ENCODE data around the gene SELENOS.
A peak's percentile ranks its signal among the peaks of the same experiment; 100 is the strongest.

The SELENOS gene

GRCh38 chr15:101266034-101266433 lies 11.3 kb downstream of the SELENOS start:
- H3K4me3 ChIP-seq (ENCODE audit: low read length): no peak overlapping the region
- DNase-seq (ENCODE audit: low read depth): no peak
- TF ChIP-seq CTCF (IDR thresholded peaks at IDR 0.05; ENCODE audit: insufficient read depth, low read depth, low read length, missing control alignments): no peak

DNA sequence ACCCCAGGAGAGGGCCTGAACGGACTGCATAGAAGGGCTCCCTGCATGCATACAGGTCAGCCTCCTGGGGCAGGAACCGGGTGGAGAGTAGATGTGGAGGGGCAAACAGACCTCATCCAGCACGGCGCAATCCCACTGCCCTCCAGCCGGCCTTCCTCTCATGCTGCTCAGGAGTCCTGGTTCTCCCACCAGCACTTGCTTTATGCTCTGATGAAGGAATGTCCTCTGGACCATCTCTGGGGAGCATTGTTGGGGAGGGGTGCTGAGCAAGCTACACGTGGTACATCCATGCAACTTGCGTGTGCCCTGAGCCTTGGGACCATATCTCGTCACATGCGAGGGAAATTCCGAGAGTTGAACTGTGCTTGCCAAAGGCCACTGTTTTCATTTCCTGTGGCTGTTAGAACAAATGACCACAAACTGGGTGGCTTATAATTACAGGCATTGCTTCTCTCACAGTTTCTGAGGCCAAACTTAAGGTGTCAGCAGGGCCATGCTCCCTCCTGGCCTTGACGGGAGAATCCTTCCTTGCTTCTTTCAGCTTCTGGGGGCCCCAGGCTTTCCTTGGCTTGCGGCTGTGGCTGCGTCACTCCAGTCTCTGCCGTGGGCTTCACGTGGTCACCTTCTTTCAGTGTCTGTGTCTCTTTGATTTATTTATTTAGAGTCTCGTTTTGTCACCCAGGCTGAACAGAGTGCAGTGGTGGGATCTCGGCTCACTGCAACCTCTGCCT lies 12.2 kb downstream of the SELENOS start:
- DNase-seq (ENCODE audit: low read depth): no peak
- TF ChIP-seq CTCF (IDR thresholded peaks at IDR 0.05; ENCODE audit: insufficient read depth, low read depth, low read length, missing control alignments): no peak
- H3K4me3 ChIP-seq (ENCODE audit: low read length): no peak overlapping the region

DNA sequence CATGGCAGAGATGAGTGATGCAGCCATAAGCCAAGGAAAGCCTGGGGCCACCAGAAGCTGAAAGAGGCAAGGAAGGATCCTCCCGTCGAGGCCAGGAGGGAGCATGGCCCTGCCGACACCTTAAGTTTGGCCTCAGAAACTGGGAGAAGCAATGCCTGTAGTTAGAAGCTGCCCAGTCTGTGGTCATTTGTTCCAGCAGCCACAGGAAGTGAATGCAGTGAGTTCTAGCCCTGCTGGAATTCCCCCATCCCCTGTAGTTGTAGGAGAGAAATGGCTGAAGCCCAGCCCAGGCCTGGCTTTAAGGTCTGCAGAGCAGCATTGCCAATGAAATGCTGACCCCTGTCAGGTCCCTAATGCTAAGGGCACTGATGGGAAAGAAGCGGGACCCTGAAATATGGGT lies 13.3 kb downstream of the SELENOS start:
- no peak for TF ChIP-seq CTCF (IDR thresholded peaks at IDR 0.05; ENCODE audit: insufficient read depth, low read depth, low read length, missing control alignments)
- DNase-seq (ENCODE audit: low read depth): no peak
- H3K4me3 ChIP-seq (ENCODE audit: low read length): no peak overlapping the region

GRCh38 chr15:101262551-101262950 lies 14.7 kb downstream of the SELENOS start:
- TF ChIP-seq CTCF (IDR thresholded peaks at IDR 0.05; ENCODE audit: insufficient read depth, low read depth, low read length, missing control alignments): no peak
- DNase-seq (ENCODE audit: low read depth): no peak
- no peak overlapping the region for H3K4me3 ChIP-seq (ENCODE audit: low read length)

GRCh38 chr15:101258238-101259144 lies 18.8 kb downstream of the SELENOS start:
- H3K4me3 ChIP-seq (ENCODE audit: low read length): no peak overlapping the region
- peak; percentile 75 for DNase-seq (ENCODE audit: low read depth)
- TF ChIP-seq CTCF (IDR thresholded peaks at IDR 0.05; ENCODE audit: insufficient read depth, low read depth, low read length, missing control alignments): peak; percentile 84

DNA sequence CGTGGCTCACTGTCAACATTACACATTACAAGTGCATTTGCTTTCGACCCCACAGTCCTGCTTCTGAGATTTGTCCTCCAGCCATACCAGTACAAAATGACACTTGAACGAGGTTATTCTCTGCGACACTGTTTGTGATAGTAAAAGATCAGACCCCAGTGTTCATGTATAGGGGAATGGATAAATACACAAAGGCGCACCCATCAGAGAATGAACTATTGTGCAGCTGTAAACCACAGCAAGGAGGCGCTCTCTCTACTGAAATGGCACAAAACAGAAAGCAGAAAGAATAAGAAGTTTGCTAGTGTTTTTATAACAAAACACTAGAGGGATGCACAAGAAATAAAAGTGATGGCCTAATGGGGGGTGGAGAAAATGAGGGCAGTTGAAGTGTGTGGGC lies 20.5 kb downstream of the SELENOS start:
- TF ChIP-seq CTCF (IDR thresholded peaks at IDR 0.05; ENCODE audit: insufficient read depth, low read depth, low read length, missing control alignments): peak; percentile 25
- H3K4me3 ChIP-seq (ENCODE audit: low read length): no peak overlapping the region
- DNase-seq (ENCODE audit: low read depth): no peak
